Kidney (tissue), 14 donors: Measurements from ENCODE around the gene PYROXD2. TPM values are rescaled to one million over a fixed set of nuclear protein-coding genes. Genes with fewer than 3 reads are reported as not detected.

Experiments used
- DNase-seq, 5 donors: peaks; one replicate each; pipeline ENCODE4 v3.0.0-alpha.2; 2013 to 2020
- FAIRE-seq: peaks from 2 replicates; lab custom pipeline; 2012; peaks lifted over from hg19 to GRCh38; lab: Jason Lieb, UNC
- H3K27ac ChIP-seq, 2 donors: one replicate each; pipeline ENCODE4 v1.7.0; 2013; ENCODE audit warnings: low read depth in 2 of 2, low read length in 2 of 2, inconsistent platforms in 1 of 2
- H3K27me3 ChIP-seq: one replicate; pipeline ENCODE4 v1.7.1; 2013; ENCODE audit warnings: low read length, inconsistent platforms; ENCODE audit not compliant: control insufficient read depth, insufficient read depth
- H3K36me3 ChIP-seq, 3 donors: one replicate each; pipeline versions ENCODE4 v1.7.0 to v1.7.1; 2013; ENCODE audit warnings: low read length in 3 of 3, control low read depth in 1 of 3, inconsistent platforms in 1 of 3; ENCODE audit not compliant: insufficient read depth in 3 of 3, control insufficient read depth in 2 of 3
- H3K4me1 ChIP-seq, 3 donors: one replicate each; pipeline versions ENCODE4 v1.7.0 to v1.7.1; 2013; ENCODE audit warnings: low read length in 3 of 3, inconsistent platforms in 1 of 3, low read depth in 1 of 3; ENCODE audit not compliant: control insufficient read depth in 2 of 3, insufficient read depth in 2 of 3
- H3K4me3 ChIP-seq, 3 donors: one replicate each; pipeline versions ENCODE4 v1.7.0 to v1.8.1; 2013; ENCODE audit warnings: low read length in 3 of 3, control low read depth in 1 of 3, inconsistent platforms in 1 of 3
- H3K9ac ChIP-seq, 3 donors: one replicate each; pipeline versions ENCODE4 v1.7.0 to v1.7.1; 2013; ENCODE audit warnings: low read length in 3 of 3, control low read depth in 1 of 3, inconsistent platforms in 1 of 3
- H3K9me3 ChIP-seq, 3 donors: one replicate each; pipeline versions ENCODE4 v1.7.0 to v1.7.1; 2013; ENCODE audit warnings: low read length in 3 of 3, control low read depth in 1 of 3, inconsistent platforms in 1 of 3; ENCODE audit not compliant: control insufficient read depth in 2 of 3, insufficient read depth in 1 of 3
- CTCF ChIP-seq: IDR thresholded peaks from 3 replicates; pipeline ENCODE4 v1.5.1; 2012; ENCODE audit warnings: mild to moderate bottlenecking, moderate library complexity, borderline replicate concordance; ENCODE audit not compliant: insufficient read depth; ENCODE audit errors: extremely low read depth
- intact Hi-C: fragments of 100-400 bp; cut with DNase I; formaldehyde crosslinking; loops from one replicate; pipeline ENCODE4 v1.11.1; 2022
- polyA plus RNA-seq: library from polyadenylated mRNA; stranded (reverse); fragments of 350-450 nt; fragmentation: Illumina TruSeq; extraction: RNeasy Lipid Tissue Mini Kit (QIAGEN cat#74804); gene quantifications from one replicate; pipeline ENCODE4 v1.2.3, GENCODE V29; 2014; ENCODE audit warnings: low read depth, low replicate concordance; ENCODE audit not compliant: insufficient read depth
- total RNA-seq: library from RNA; stranded (reverse); fragmentation: NEBNext Ultra II Directional; extraction: Animal tissue kit (Norgen Biotek cat#: 25700); gene quantifications from one replicate; pipeline ENCODE4 v1.2.1, GENCODE V29; 2021
- donor health status: control.
- donor health status: control.
- donor health status: control.
- donor health status: control.
- donor health status: control.
- donor health status: DM: yes; HTN: yes; CAD: no.
- donor health status: Normal renal cell carcinoma (clear cell type).

The PYROXD2 gene
- total and polyA plus RNA-seq, 2 donors from 2014 or later: 7.8 to 14.1 TPM

- Histone ChIP-seq H3K9ac (no peak overlapping the region), H3K9me3 (no peaks in the 10 kb centered on the region), H3K27me3 (no peaks in the 10 kb centered on the region), H3K27ac (no peak overlapping the region), H3K4me1 (no peaks in the 10 kb centered on the region), H3K36me3 (no peaks in the 10 kb centered on the region), H3K4me3 (no peak overlapping the region)
- FAIRE-seq (no peak), DNase-seq (no peak)
- intact Hi-C loops: no loop called here
- TF ChIP-seq CTCF: no peak
Measured at GRCh38 chr10:98453729-98454128, 38.7 kb upstream of the PYROXD2 start.

GRCh38 chr10:98450618-98451017, 35.6 kb upstream of the PYROXD2 start:
- no peak overlapping the region for H3K9ac ChIP-seq
- H3K4me1 ChIP-seq: peaks cover 0 to 4% (median 3%) of the 10 kb centered on the region in 3 donors
- no peaks in the 10 kb centered on the region for H3K27me3 ChIP-seq
- FAIRE-seq (no peak), DNase-seq (no peak)
- intact Hi-C loops: no loop called here
- no peak overlapping the region for H3K27ac ChIP-seq
- no peak for TF ChIP-seq CTCF
- no peaks in the 10 kb centered on the region for H3K9me3 ChIP-seq
- H3K36me3 ChIP-seq: no peaks in the 10 kb centered on the region
- no peak overlapping the region for H3K4me3 ChIP-seq

DNA sequence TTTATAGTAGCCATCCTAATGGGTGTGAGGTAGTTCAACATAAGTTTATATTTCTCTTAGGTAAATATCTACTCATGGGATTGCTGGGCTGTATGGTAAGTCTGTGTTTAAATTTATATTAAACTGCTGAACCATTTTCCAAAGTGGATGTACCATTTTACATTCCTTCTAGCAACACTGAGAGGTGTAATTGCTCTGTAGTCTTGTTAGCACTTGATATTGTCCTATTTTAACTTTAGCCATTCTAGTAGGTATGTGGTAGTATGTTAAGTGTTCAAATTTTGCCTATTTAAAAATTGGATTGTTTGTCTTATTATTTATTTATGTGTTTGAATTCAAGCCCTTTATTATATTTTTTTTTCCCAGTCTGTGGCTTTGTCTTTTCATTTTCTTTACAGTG, 34.3 kb upstream of the PYROXD2 start:
- FAIRE-seq (no peak), DNase-seq (no peak)
- Histone ChIP-seq H3K4me3 (no peak overlapping the region), H3K27me3 (no peaks in the 10 kb centered on the region), H3K9ac (no peak overlapping the region), H3K27ac (no peak overlapping the region), H3K36me3 (no peaks in the 10 kb centered on the region), H3K4me1 (peaks cover 0 to 7% (median 4%) of the 10 kb centered on the region in 3 donors), H3K9me3 (no peaks in the 10 kb centered on the region)
- intact Hi-C loops: no loop called here
- no peak for TF ChIP-seq CTCF

DNA sequence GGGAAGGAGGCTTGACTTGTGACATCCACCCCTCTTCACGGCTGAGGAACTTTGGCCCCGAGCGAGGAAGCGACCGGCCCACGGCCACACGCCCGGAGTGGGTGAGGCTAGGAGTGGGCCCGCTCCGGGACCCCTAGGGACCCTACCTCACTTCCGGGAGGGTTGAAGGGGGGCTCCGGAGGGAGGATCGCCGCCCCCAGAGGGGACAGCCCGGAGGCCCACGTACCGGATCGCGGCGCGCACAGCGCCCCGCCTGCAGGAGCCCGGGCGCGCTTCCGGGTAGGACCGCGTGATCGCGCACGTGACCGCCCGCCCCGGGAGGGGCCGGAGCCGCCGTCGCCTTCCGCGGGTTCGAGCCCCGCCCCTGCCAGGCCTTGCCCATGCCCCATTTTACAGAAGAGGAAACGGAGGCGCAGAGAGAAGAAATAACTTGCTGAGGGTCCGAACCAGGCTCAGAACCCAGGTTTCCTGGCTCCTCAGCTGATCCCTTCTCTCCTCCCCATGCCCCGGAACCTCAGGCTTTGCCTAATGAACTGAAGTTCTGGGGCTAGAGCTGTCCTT, 31.8 kb upstream of the PYROXD2 start, which contains the start of gene HPS1:
Gene HPS1 (minus strand): TSS at position 275 of the 561 bp plus-strand sequence. CDS start 3,695 bp downstream, outside the sequence.
- no peak for FAIRE-seq
- TF ChIP-seq CTCF: no peak
- intact Hi-C loops: no loop called here

More for the DNA sequence above, 31.8 kb upstream of the PYROXD2 start, which contains the start of gene HPS1:
- peaks cover 0 to 10% (median 0%) of the 10 kb centered on the region in 3 donors for H3K36me3 ChIP-seq
- peak within 1 kb of the TSS; percentile 81 to 89 for H3K27ac ChIP-seq
- H3K9me3 ChIP-seq: no peaks in the 10 kb centered on the region
- H3K4me3 ChIP-seq: peak within 1 kb of the TSS; percentile 66 to 87 (median 85)
- peaks cover 0 to 7% (median 4%) of the 10 kb centered on the region in 3 donors for H3K4me1 ChIP-seq
- peak within 1 kb of the TSS; percentile 56 to 85 (median 75) for H3K9ac ChIP-seq
- peak; percentile 74 to 95 (median 88) for DNase-seq
- H3K27me3 ChIP-seq: no peaks in the 10 kb centered on the region
